Measurements from ENCODE around the gene SMARCD3. TPM values are rescaled to one million over a fixed set of nuclear protein-coding genes. Genes with fewer than 3 reads are reported as not detected.

SMARCD3 gene
- total RNA-seq, 1 donor from 2014 or later = 50.7 TPM

DNA sequence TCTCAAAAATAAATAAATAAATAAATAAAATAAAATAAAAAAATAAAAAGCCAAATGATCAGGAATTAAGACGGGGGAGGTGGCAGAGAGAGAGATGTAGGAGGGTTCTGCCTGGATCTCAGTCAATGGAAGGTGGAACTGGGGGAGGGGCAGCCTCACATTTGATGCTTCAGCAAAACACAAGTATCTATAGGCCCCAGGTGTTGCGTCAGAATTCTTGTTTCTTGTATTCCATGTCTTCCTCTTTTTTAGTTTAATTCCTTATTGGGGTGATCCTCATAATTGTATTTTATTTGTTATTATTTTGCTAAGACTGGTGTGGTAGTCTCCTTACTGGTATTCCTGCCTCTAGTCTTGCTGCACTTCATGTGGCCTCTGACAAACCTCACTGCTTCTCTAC is 41.4 kb upstream of the SMARCD3 start:
- Mint-ChIP-seq H3K36me3 (ENCODE audit: low read depth) (no peaks in the 10 kb centered on the region), H3K4me1 (no peaks in the 10 kb centered on the region), H3K9me3 (no peaks in the 10 kb centered on the region), H3K27me3 (ENCODE audit: low read depth) (peaks cover 48% of the 10 kb centered on the region), H3K27ac (ENCODE audit: unreplicated experiment) (no peak overlapping the region), H3K4me3 (no peak overlapping the region)
- DNase-seq (ENCODE audit: low read depth, low spot score) = no peak
- TF ChIP-seq, protein P1, sequence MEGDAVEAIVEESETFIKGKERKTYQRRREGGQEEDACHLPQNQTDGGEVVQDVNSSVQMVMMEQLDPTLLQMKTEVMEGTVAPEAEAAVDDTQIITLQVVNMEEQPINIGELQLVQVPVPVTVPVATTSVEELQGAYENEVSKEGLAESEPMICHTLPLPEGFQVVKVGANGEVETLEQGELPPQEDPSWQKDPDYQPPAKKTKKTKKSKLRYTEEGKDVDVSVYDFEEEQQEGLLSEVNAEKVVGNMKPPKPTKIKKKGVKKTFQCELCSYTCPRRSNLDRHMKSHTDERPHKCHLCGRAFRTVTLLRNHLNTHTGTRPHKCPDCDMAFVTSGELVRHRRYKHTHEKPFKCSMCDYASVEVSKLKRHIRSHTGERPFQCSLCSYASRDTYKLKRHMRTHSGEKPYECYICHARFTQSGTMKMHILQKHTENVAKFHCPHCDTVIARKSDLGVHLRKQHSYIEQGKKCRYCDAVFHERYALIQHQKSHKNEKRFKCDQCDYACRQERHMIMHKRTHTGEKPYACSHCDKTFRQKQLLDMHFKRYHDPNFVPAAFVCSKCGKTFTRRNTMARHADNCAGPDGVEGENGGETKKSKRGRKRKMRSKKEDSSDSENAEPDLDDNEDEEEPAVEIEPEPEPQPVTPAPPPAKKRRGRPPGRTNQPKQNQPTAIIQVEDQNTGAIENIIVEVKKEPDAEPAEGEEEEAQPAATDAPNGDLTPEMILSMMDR (conservative IDR thresholded peaks at IDR 0.05) = no peak

DNA sequence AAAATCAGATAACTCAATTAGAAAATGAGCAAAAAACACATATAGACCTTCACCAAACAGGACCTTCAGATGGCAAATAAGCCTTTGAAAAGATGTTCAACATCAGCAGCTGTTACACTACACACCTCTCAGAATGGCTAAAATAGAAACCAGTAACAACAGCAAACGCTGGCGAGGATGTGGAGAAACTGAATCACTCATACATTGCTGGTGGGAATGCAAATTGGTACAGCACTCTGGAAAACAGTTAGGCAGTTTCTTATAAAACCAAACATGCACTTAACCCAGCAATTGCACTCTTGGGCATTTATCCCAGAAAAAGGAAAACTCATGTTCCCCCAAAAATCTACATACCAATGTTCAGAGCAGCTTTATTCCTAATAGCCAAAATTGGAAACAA is 37.7 kb upstream of the SMARCD3 start:
- Mint-ChIP-seq H3K9me3 (peaks cover 4% of the 10 kb centered on the region), H3K27ac (ENCODE audit: unreplicated experiment) (no peak overlapping the region), H3K36me3 (ENCODE audit: low read depth) (no peaks in the 10 kb centered on the region), H3K4me3 (no peak overlapping the region), H3K27me3 (ENCODE audit: low read depth) (peaks cover 38% of the 10 kb centered on the region), H3K4me1 (no peaks in the 10 kb centered on the region)
- DNase-seq (ENCODE audit: low read depth, low spot score) = no peak
- TF ChIP-seq, protein P1 (conservative IDR thresholded peaks at IDR 0.05) = no peak

DNA sequence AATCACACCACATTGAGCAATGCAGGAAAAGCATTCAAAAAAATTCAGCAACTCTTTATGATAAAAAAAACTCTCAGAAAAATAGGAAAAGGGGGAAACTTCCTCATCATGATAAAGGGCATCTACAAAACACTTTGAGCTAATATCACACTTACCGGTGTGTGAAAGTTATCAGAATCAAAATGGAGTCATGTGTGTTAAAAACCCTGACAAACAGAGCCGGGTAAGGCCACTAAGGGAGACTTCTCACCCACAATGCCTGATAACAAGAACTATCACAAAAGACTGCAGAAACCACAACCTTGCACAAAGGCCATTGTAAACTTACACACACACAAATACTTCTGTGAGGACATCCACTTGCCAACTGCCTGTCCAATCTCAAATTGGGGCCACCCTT is 34.8 kb upstream of the SMARCD3 start:
- Mint-ChIP-seq H3K27ac (ENCODE audit: unreplicated experiment) (no peak overlapping the region), H3K36me3 (ENCODE audit: low read depth) (no peaks in the 10 kb centered on the region), H3K4me3 (no peak overlapping the region), H3K4me1 (peaks cover 5% of the 10 kb centered on the region), H3K9me3 (peaks cover 4% of the 10 kb centered on the region), H3K27me3 (ENCODE audit: low read depth) (peaks cover 47% of the 10 kb centered on the region)
- TF ChIP-seq, protein P1 (conservative IDR thresholded peaks at IDR 0.05) = no peak
- DNase-seq (ENCODE audit: low read depth, low spot score) = no peak

GRCh38 chr7:151282111-151282510 is 33.6 kb upstream of the SMARCD3 start:
- DNase-seq (ENCODE audit: low read depth, low spot score) = no peak
- Mint-ChIP-seq H3K27me3 (ENCODE audit: low read depth) (peaks cover 43% of the 10 kb centered on the region), H3K36me3 (ENCODE audit: low read depth) (no peaks in the 10 kb centered on the region), H3K9me3 (peaks cover 4% of the 10 kb centered on the region), H3K27ac (ENCODE audit: unreplicated experiment) (no peak overlapping the region), H3K4me1 (peaks cover 9% of the 10 kb centered on the region), H3K4me3 (no peak overlapping the region)
- TF ChIP-seq, protein P1 (conservative IDR thresholded peaks at IDR 0.05) = no peak

DNA sequence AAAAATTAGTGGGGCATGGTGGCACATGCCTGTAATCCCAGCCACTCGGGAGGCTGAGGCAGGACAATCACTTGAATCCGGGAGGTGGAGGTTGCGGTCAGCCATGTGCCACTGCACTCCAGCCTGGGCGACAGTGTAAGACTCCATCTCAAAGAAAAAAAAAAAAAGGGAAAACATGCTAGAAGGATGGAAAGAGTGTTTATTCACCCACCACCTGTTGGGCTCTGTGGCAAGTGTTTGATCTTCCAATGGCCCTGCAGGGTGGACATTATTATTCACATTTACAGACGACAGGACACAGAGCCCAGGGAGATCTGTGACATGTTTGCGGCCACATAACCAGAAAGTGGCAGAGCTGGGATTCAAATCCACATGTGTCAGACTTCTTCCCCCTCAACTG is 33.2 kb upstream of the SMARCD3 start:
- Mint-ChIP-seq H3K36me3 (ENCODE audit: low read depth) (no peaks in the 10 kb centered on the region), H3K4me3 (no peak overlapping the region), H3K27me3 (ENCODE audit: low read depth) (peaks cover 41% of the 10 kb centered on the region), H3K9me3 (peaks cover 4% of the 10 kb centered on the region), H3K27ac (ENCODE audit: unreplicated experiment) (no peak overlapping the region), H3K4me1 (peaks cover 10% of the 10 kb centered on the region)
- TF ChIP-seq, protein P1 (conservative IDR thresholded peaks at IDR 0.05) = no peak
- no peak for DNase-seq (ENCODE audit: low read depth, low spot score)
